Measurements from ENCODE around the gene NSUN6. TPM values are rescaled to one million over a fixed set of nuclear protein-coding genes. Genes with fewer than 3 reads are reported as not detected.

NSUN6 gene
- total RNA-seq, 4 donors from 2014 or later, result 8.6 to 69.3 (median 15.4) TPM

- Histone ChIP-seq H3K27ac (no peak overlapping the region), H3K4me1 (no peaks in the 10 kb centered on the region), H3K27me3 (no peaks in the 10 kb centered on the region), H3K9me3 (no peaks in the 10 kb centered on the region), H3K4me3 (no peak overlapping the region), H3K36me3 (peaks cover 0 to 9% (median 0%) of the 10 kb centered on the region in 4 donors)
- intact Hi-C loops (cut with DNase I; ENCODE audit: low total_unique reads) (no loop called here), in situ Hi-C loops (cut with MboI; ENCODE audit: low pct_ligation_motif_present in 1 of 4, low pct_unique_long_range_greater_than_20kb in 1 of 4, low sequenced_read_pairs in 3 of 4) (loop anchor here in 2 of 4 donors (10.0 kb wide), 1 partner anchor 61 kb away; no protein-coding TSS in a partner anchor)
- DNase-seq, result no peak
- 88 to 92% methylated on average over 5 of the region's 5 CpGs for WGBS, 2 donors (ENCODE audit: low coverage in 1 of 2)
- no peak for TF ChIP-seq EP300 (IDR thresholded peaks at IDR 0.05; ENCODE audit: low read depth)
- TF ChIP-seq CTCF (IDR thresholded peaks at IDR 0.05), result no peak
- TF ChIP-seq POLR2A (IDR thresholded peaks at IDR 0.05), result no peak
These were observed 117.5 kb downstream of the NSUN6 start for GRCh38 chr10:18533896-18534295.

- intact Hi-C loops (cut with DNase I; ENCODE audit: low total_unique reads) (no loop called here), in situ Hi-C loops (cut with MboI; ENCODE audit: low pct_ligation_motif_present in 1 of 4, low pct_unique_long_range_greater_than_20kb in 1 of 4, low sequenced_read_pairs in 3 of 4) (loop anchor here in 2 of 4 donors (10.0 kb wide), 1 partner anchor 62 kb away; no protein-coding TSS in a partner anchor)
- Histone ChIP-seq H3K4me1 (no peaks in the 10 kb centered on the region), H3K9me3 (no peaks in the 10 kb centered on the region), H3K36me3 (peaks cover 0 to 9% (median 0%) of the 10 kb centered on the region in 4 donors), H3K4me3 (no peak overlapping the region), H3K27ac (no peak overlapping the region), H3K27me3 (no peaks in the 10 kb centered on the region)
- no peak for DNase-seq
- TF ChIP-seq POLR2AphosphoS5 (IDR thresholded peaks at IDR 0.05), result no peak
- TF ChIP-seq EP300 (IDR thresholded peaks at IDR 0.05; ENCODE audit: low read depth), result no peak
- TF ChIP-seq CTCF (IDR thresholded peaks at IDR 0.05), result no peak
- TF ChIP-seq POLR2A (IDR thresholded peaks at IDR 0.05), result no peak
- 86% methylated on average over 7 of the region's 7 CpGs for WGBS, 2 donors (ENCODE audit: low coverage in 1 of 2)
These were observed 118.4 kb downstream of the NSUN6 start for GRCh38 chr10:18532881-18533535.

GRCh38 chr10:18528292-18528691, 123.1 kb downstream of the NSUN6 start:
- Histone ChIP-seq H3K9me3 (no peaks in the 10 kb centered on the region), H3K27ac (no peak overlapping the region), H3K4me3 (no peak overlapping the region), H3K27me3 (no peaks in the 10 kb centered on the region), H3K36me3 (no peaks in the 10 kb centered on the region), H3K4me1 (no peaks in the 10 kb centered on the region)
- TF ChIP-seq POLR2A (IDR thresholded peaks at IDR 0.05) (no peak), EP300 (IDR thresholded peaks at IDR 0.05; ENCODE audit: low read depth) (no peak), POLR2AphosphoS5 (IDR thresholded peaks at IDR 0.05) (no peak), CTCF (IDR thresholded peaks at IDR 0.05) (no peak)
- intact Hi-C loops (cut with DNase I; ENCODE audit: low total_unique reads) (no loop called here), in situ Hi-C loops (cut with MboI; ENCODE audit: low pct_ligation_motif_present in 1 of 4, low pct_unique_long_range_greater_than_20kb in 1 of 4, low sequenced_read_pairs in 3 of 4) (no loop called here)
- WGBS, 2 donors (ENCODE audit: low coverage in 1 of 2), result 74 to 75% methylated on average over 3 of the region's 3 CpGs
- DNase-seq, result no peak

- Histone ChIP-seq H3K27me3 (no peaks in the 10 kb centered on the region), H3K9me3 (no peaks in the 10 kb centered on the region), H3K4me3 (no peak overlapping the region), H3K4me1 (no peaks in the 10 kb centered on the region), H3K36me3 (no peaks in the 10 kb centered on the region), H3K27ac (no peak overlapping the region)
- no peak for TF ChIP-seq EP300 (IDR thresholded peaks at IDR 0.05; ENCODE audit: low read depth)
- no peak for TF ChIP-seq POLR2A (IDR thresholded peaks at IDR 0.05)
- TF ChIP-seq CTCF (IDR thresholded peaks at IDR 0.05), result no peak
- no peak for TF ChIP-seq POLR2AphosphoS5 (IDR thresholded peaks at IDR 0.05)
- in situ Hi-C loops (cut with MboI; ENCODE audit: low pct_ligation_motif_present in 1 of 4, low pct_unique_long_range_greater_than_20kb in 1 of 4, low sequenced_read_pairs in 3 of 4), result no loop called here
- no peak for DNase-seq
- intact Hi-C loops (cut with DNase I; ENCODE audit: low total_unique reads), result no loop called here
- WGBS, 2 donors (ENCODE audit: low coverage in 1 of 2), result 62 to 80% methylated on average over 1 to 2 of the region's 2 CpGs
These were observed 123.7 kb downstream of the NSUN6 start for GRCh38 chr10:18527687-18528086.

Data from transverse colon (tissue), 4 donors.